Glutamatergic neuron (in vitro differentiated cells): ENCODE results near the gene ELANE. TPM values are rescaled to one million over a fixed set of nuclear protein-coding genes. Genes with fewer than 3 reads are reported as not detected.

Source experiments
- DNase-seq: peaks from one replicate; pipeline ENCODE4 v3.0.0; 2022
- H3K27ac Mint-ChIP-seq: one replicate; pipeline ENCODE4 v1.8.0; 2020; ENCODE audit warnings: mild to moderate bottlenecking, mixed read lengths, inconsistent platforms; ENCODE audit not compliant: unreplicated experiment
- H3K27me3 Mint-ChIP-seq: one replicate; pipeline ENCODE4 v1.8.0; 2020; ENCODE audit warnings: mild to moderate bottlenecking, moderate library complexity, mixed read lengths, inconsistent platforms; ENCODE audit not compliant: unreplicated experiment
- H3K36me3 Mint-ChIP-seq: one replicate; pipeline ENCODE4 v1.8.0; 2020; ENCODE audit warnings: mild to moderate bottlenecking, mixed read lengths, inconsistent platforms; ENCODE audit not compliant: unreplicated experiment
- H3K4me1 Mint-ChIP-seq: one replicate; pipeline ENCODE4 v1.8.0; 2020; ENCODE audit warnings: mild to moderate bottlenecking, low read depth, mixed read lengths, inconsistent platforms; ENCODE audit not compliant: unreplicated experiment
- H3K4me3 Mint-ChIP-seq: one replicate; pipeline ENCODE4 v1.8.0; 2020; ENCODE audit warnings: mild to moderate bottlenecking, mixed read lengths, inconsistent platforms; ENCODE audit not compliant: unreplicated experiment
- H3K9me3 Mint-ChIP-seq: one replicate; pipeline ENCODE4 v1.8.0; 2020; ENCODE audit warnings: mild to moderate bottlenecking, moderate library complexity, mixed read lengths, inconsistent platforms; ENCODE audit not compliant: unreplicated experiment
- total RNA-seq: library from RNA; stranded (reverse); fragmentation: NEBNext Ultra II Directional; extraction: Animal tissue kit (Norgen Biotek cat#: 25700); gene quantifications from one replicate; pipeline ENCODE4 v1.2.1, GENCODE V29; 2021; ENCODE audit not compliant: unreplicated experiment
- TF ChIP-seq, protein P1 (sequence below): fragments of 200-600 bp; sonication (generic); IDR thresholded peaks from one replicate; pipeline ENCODE4 v1.5.0; 2021; ENCODE audit not compliant: partially characterized antibody, unreplicated experiment

Gene ELANE
- total RNA-seq, 1 donor from 2014 or later, result not detected

DNA sequence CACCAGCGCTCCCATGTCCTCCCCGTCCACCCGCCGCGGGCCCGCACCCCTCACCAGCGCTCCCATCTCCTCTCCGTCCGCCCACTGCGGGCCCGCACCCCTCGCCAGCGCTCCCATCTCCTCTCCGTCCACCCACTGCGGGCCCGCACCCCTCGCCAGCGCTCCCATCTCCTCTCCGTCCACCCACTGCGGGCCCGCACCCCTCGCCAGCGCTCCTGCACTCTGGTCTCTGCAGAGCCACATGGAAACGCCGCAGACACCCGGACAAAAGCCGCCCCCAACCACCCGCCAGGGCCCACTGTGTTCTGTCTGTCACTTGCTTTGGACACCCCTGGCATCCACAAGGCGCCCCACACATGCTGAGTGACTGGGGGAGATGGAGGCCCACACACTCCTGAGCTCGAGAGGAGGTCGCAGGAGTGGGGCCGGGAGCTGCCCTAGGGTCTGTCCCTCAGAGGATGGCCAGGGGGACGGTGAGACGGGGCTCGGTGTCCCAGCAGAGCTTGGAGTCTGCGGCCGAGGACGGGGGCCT, 14.7 kb downstream of the ELANE start:
- peaks cover 6% of the 10 kb centered on the region for H3K4me1 Mint-ChIP-seq
- H3K27ac Mint-ChIP-seq, result no peak overlapping the region
- TF ChIP-seq, protein P1, sequence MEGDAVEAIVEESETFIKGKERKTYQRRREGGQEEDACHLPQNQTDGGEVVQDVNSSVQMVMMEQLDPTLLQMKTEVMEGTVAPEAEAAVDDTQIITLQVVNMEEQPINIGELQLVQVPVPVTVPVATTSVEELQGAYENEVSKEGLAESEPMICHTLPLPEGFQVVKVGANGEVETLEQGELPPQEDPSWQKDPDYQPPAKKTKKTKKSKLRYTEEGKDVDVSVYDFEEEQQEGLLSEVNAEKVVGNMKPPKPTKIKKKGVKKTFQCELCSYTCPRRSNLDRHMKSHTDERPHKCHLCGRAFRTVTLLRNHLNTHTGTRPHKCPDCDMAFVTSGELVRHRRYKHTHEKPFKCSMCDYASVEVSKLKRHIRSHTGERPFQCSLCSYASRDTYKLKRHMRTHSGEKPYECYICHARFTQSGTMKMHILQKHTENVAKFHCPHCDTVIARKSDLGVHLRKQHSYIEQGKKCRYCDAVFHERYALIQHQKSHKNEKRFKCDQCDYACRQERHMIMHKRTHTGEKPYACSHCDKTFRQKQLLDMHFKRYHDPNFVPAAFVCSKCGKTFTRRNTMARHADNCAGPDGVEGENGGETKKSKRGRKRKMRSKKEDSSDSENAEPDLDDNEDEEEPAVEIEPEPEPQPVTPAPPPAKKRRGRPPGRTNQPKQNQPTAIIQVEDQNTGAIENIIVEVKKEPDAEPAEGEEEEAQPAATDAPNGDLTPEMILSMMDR, result no peak
- no peak overlapping the region for H3K4me3 Mint-ChIP-seq
- no peak for DNase-seq
- H3K27me3 Mint-ChIP-seq, result peaks cover 16% of the 10 kb centered on the region
- H3K36me3 Mint-ChIP-seq, result peaks cover 5% of the 10 kb centered on the region
- peaks cover 17% of the 10 kb centered on the region for H3K9me3 Mint-ChIP-seq

DNA sequence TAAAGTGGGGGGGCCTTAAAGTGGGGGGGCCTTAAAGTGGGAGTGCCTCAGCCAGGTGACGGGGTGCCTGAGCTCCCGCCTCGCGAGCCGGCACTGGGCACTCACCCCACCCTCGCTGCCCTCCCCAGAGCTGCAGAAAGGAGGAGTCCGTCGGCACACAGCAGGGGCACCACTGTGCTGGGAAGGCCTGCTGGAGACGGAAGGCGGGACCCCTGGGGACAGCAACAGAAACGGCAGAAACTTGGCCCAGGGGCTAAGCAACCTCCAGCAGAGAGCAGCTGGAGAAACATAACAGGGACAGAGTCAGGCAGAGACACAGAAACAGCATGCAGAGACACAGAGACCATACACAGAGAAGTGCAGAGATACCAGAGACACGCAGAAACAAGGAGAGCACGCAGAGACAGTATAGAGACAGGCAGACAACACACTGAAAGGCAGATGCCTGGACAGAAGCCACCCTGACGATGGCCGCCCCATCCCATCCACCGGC, 15.2 kb downstream of the ELANE start:
- H3K9me3 Mint-ChIP-seq, result peaks cover 17% of the 10 kb centered on the region
- DNase-seq, result peak; percentile 62
- TF ChIP-seq, protein P1, result no peak
- peaks cover 16% of the 10 kb centered on the region for H3K27me3 Mint-ChIP-seq
- H3K4me1 Mint-ChIP-seq, result peaks cover 6% of the 10 kb centered on the region
- H3K4me3 Mint-ChIP-seq, result peak overlapping the region; percentile 69
- H3K36me3 Mint-ChIP-seq, result peaks cover 5% of the 10 kb centered on the region
- H3K27ac Mint-ChIP-seq, result peak overlapping the region; percentile 87

DNA sequence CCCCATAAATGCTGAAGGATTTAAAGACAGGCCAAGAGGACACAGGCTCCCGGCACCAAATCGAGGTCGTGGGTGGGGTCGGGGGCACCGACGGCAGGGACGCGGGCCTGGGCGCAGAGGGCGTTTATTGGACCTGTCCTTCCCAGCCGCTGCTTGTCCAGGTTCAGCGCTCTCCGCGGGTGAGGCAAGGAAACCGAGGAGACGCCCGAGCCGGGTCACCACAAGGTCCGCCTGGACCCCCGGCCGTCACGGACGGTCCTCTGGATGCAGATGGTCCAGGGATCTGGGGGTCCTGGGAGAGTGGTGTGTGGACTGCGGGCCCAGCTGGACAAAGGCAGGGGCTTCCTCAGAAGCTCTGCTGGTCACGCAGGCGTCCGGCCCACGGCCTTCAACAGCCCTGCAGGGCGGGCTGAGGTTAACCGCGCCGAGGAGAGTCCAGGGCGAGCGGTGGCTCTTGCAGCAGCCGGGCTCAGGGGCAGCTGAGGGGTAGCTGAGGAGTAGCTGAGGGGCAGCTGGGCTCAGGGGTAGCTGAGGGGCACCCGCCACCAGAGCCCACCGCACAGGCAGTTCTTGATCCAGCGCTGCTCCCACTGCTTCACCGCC, 15.9 kb downstream of the ELANE start:
- H3K27me3 Mint-ChIP-seq, result peaks cover 13% of the 10 kb centered on the region
- TF ChIP-seq, protein P1, result no peak
- peak overlapping the region; percentile 69 for H3K4me3 Mint-ChIP-seq
- H3K27ac Mint-ChIP-seq, result no peak overlapping the region
- H3K36me3 Mint-ChIP-seq, result peaks cover 5% of the 10 kb centered on the region
- peaks cover 17% of the 10 kb centered on the region for H3K9me3 Mint-ChIP-seq
- DNase-seq, result no peak
- peaks cover 6% of the 10 kb centered on the region for H3K4me1 Mint-ChIP-seq

DNA sequence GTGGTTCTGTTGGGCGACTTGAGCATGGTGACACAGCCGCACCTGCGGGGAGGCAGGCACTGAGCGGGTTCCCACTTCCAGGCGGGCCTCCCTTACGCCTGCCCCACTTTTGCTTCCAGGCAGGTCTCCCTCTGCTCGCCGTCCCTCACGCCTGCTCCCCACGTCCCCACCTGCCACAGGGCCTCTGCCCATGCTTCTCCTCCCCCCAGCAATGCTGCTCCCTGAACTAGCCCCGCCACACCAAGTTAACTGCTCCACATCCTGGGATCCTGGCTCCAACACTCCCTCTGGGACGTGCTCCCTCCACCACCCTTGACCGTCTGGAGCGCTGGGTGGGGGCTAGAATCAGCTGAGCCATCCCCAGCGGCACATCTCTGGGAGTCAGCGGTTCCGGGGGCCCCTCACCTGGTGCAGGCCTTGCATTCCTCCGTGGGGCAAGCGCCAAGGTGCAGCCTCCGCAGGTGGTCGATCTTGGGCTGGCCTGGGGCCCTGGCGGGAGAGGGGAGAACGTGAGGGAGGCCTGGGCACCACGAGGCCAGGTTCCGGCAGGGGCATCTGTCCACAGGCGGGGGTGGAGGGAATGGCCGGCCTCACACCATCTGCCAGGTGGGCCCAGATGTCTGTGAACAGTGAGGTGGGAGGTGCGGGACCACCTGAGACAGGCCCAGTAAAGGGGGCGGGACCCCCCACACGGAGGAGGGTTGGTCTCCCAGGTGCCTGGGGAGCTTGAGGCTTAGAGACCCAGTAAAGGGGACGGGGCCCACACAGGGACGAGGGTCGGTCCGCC, 16.5 kb downstream of the ELANE start:
- H3K9me3 Mint-ChIP-seq, result peaks cover 14% of the 10 kb centered on the region
- peaks cover 6% of the 10 kb centered on the region for H3K4me1 Mint-ChIP-seq
- H3K4me3 Mint-ChIP-seq, result no peak overlapping the region
- TF ChIP-seq, protein P1, result no peak
- H3K36me3 Mint-ChIP-seq, result peaks cover 5% of the 10 kb centered on the region
- peaks cover 10% of the 10 kb centered on the region for H3K27me3 Mint-ChIP-seq
- DNase-seq, result no peak
- no peak overlapping the region for H3K27ac Mint-ChIP-seq
